NB4 (cell line): ENCODE results near the gene URB2.

Experiments used
- CTCF ChIP-seq: IDR thresholded peaks from one replicate; pipeline ENCODE4 v1.5.1; 2012; ENCODE audit warnings: low read depth, low read length
- MAX ChIP-seq: IDR thresholded peaks from 2 replicates; pipeline ENCODE4 v1.6.1; 2011; ENCODE audit warnings: low read depth, low read length
- MYC ChIP-seq: IDR thresholded peaks from 2 replicates; pipeline ENCODE4 v1.6.1; 2011; ENCODE audit warnings: low read depth, low read length
- POLR2A ChIP-seq: IDR thresholded peaks from 2 replicates; pipeline ENCODE4 v1.6.1; 2011; ENCODE audit warnings: mild to moderate bottlenecking; ENCODE audit not compliant: insufficient read length; ENCODE audit errors: extremely low read depth

- TF ChIP-seq POLR2A = no peak
- TF ChIP-seq CTCF = no peak
- no peak for TF ChIP-seq MYC
- TF ChIP-seq MAX = no peak
These were observed 11.3 kb upstream of the URB2 start for GRCh38 chr1:229614701-229615100.
